GM12873 (cell line): ENCODE data around the gene TMEM98.

Source experiments
- CTCF ChIP-seq: IDR thresholded peaks from 2 replicates; pipeline ENCODE4 v1.5.1; 2012; ENCODE audit warnings: low read depth, mild to moderate bottlenecking, moderate library complexity, low read length, control low read depth; ENCODE audit not compliant: insufficient read depth; ENCODE audit errors: missing control alignments

Gene TMEM98, protein sequence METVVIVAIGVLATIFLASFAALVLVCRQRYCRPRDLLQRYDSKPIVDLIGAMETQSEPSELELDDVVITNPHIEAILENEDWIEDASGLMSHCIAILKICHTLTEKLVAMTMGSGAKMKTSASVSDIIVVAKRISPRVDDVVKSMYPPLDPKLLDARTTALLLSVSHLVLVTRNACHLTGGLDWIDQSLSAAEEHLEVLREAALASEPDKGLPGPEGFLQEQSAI

GRCh38 chr17:32927724-32928585 lies at the start of gene TMEM98:
Gene TMEM98 (plus strand): TSS chr17:32928153. CDS start chr17:32931529, 3,376 bp downstream.
- no peak for TF ChIP-seq CTCF

DNA sequence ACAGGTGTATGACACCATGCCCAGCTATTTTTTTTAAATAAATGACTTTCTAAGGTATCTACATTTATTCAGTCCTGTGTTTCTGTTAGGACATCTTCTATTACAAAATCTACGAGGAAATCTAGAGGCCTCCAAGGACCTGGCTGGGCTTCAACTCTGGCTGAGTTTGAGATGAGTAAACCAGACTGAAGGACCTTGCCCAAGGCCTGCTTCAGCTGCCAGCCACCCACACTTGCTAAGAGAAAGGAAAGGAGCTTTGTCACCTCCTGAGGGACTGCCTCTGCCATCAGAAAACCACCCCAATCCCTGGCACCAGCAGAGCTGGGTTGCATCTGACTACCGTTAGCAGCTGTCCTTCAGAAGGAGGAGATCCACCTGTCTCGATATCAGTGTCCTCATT lies 49.7 kb upstream of the TMEM98 start:
- no peak for TF ChIP-seq CTCF

DNA sequence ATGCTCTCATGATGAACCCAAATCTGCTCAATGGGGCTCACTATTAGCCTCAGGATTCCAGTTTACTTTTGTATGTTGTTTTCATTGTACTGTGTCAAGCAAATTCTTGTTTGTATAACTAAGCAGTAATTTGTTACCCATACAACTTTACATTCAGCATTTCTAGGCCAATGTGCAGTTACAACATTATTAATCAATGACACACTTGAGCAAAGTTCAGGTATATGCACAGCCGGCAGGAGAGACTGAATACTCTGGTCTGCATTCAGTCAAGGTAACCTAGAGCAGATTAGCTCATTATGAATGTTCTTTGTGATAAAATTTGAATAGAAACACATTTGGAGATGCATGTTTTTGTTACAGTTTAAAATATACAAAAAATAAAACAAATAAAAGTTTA lies 48.8 kb upstream of the TMEM98 start:
- TF ChIP-seq CTCF: no peak

DNA sequence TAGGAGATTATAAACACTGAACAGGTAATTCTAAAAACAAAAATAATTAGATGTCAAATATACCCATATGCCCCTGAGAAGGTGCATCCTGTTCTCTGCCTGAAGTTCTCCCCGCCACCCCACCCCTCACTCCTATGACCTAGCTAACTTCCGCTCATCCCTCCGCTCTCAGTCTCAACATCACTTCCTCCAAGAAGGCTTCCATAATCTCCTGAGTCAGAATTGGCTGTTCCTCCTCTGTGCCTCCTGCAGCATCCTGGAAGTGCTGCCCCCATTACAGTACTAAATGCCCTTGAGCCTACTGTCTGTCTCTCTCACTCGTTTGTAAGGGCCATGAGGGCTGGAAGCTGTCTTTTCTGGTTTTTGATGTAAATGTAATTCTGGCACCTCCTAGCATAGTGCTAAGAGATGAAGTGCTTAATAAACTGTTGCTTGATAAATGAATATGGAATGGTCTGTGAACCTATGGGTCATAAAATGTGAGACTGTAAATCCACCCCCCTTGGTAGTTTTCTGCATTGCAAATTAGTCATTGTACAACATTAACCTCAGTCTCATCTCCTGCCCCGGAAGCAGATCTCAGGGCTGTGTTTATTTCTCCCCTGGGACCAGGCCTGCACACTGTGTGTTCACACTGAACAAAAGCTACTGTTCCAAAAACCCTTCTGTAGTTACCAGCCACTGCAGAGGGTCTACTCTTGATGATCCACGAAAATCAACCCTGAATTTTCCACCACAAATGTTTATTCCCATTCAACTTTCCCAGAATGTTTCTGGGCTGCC lies 47.1 kb upstream of the TMEM98 start:
- TF ChIP-seq CTCF: no peak

DNA sequence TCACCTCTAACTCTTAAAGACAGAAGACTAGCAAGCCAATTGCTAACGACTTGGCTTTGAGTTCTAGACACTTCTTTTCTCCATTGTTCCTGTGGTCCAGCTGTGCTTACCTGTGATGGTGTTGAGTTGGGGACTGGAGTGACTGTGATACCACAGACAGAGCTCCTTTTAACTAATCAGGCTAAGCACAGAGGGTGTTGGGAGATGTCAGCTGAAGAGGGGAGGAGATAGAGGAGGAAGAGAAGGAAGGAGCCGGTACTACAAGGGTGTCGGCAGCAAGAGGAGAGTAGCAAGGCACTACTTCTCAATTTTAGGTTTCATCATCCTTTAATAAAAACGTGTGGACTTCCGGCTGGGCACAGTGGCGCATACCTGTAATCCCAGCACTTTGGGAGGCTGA lies 45.9 kb upstream of the TMEM98 start:
- TF ChIP-seq CTCF: no peak

GRCh38 chr17:32882734-32883133 lies 45.2 kb upstream of the TMEM98 start:
- TF ChIP-seq CTCF: no peak

- no peak for TF ChIP-seq CTCF
Observed at GRCh38 chr17:32894245-32894644, 33.7 kb upstream of the TMEM98 start.
